Tongue (tissue), 2 donors: Measurements from ENCODE around the gene AAMP. TPM values are rescaled to one million over a fixed set of nuclear protein-coding genes. Genes with fewer than 3 reads are reported as not detected.

Experiments used
- DNase-seq: peaks from one replicate; pipeline ENCODE4 v3.0.0-alpha.2; 2015
- total RNA-seq: library from RNA; depleted of rRNA; stranded (reverse); fragments of >200 nt; gene quantifications from one replicate; pipeline ENCODE4 v1.2.3, GENCODE V29; 2014

The AAMP gene
- total RNA-seq, 1 donor from 2014 or later = 203 TPM

DNA sequence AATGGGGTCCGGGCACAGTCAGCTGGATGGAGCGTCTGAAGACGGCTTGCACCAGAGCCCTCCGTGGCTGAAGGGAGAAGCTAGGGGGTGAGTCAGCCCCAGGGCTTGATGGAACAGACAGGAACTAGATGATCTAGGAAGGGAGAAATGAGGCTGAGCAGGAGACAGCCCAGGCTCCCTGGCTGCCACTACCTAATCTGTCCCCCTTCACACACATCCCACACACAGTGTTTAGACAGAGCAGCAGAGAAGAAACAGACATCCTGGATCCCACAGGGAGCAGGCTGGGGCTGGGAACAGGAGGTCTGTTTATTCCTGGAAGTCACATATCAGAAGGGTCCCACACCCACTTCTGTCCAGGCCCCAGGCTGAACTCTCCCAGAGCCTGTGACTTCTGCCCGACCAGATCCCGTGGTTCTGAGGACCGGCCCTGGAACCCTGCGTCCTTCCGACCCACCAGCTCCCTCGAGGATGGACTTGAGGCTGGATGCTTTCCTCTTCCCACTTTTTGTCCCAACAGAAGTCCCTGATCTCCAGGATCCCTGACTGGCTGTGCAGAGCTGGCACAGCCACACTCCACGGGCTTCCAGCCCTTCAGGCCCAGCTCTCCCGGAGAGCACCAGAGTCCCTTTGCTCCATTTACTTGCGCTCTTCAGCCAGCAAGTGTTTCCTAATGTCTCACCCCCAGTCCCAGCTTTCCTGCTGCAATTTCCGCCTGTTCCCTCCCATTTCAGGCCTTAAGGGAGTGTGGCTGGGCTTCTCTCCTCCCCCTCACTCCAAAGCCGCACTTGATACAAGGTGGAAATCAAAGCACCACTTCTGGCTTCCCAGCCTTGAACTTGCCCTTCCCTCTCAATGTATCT lies 10.6 kb downstream of the AAMP start:
- DNase-seq = peak; percentile 81

DNA sequence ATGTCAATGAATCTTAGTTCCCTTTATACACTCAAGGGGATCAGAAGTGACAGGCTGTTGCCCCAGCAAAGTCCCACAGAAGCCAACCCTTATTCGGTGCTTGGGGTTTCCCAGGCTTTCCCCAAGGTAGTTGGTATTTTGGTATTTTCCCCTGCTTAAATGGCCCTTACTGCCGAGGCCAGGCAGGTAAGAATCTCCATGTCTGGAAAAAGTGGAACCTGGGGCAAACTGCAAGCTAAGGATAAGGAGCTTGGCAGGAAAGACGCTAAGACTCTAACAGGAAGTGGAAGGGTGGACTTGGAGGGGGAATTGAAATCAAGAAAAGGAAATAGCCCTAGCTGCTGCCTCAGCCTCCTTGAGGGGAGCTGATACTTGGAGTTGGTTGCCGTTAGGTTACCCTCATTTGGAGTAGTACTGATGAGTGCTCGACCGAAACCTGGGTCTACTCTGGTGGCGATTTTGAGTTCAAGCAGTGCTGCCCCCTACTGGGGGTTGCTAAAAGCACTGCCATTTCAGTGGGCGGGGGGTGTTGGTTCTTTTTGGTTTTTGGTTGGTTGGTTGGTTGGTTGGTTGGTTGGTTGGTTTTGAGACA lies 12.5 kb downstream of the AAMP start:
- DNase-seq = no peak

DNA sequence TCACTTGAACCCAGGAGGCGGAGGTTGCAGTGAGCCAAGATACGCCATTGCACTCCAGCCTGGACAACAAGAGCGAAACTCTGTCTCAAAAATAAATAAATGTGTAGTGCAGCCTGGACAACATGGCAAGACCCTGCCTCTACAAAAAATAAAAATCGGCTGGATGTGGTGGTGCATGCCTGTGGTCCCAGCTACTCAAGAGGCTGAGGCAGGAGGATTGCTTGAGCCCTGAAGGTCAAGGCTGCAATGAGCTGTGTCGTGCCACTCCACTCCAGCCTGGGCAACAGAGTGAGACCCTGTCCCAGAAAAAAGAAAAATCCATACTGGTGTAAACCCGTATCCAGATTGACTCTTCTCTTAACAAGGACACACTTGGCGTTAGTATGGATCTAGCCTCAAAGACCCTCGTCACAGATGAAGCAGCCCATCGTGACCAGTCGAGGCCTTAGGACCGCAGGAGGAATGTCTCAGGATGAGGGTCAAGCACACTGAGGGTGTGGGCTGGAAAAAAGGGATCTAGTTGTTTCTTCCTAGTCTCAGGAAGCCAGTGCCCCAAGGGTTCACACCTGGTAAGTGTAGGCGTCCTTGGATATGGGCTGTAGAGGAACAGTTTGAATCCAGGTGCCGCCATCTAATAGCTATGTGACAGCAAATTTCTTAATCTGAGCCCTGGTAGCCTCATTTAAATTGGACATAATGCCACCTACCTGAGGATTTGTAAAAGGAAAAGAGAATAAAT lies 13.2 kb downstream of the AAMP start:
- DNase-seq = no peak

- no peak for DNase-seq
These were observed 14.5 kb downstream of the AAMP start for GRCh38 chr2:218255446-218255845.

DNA sequence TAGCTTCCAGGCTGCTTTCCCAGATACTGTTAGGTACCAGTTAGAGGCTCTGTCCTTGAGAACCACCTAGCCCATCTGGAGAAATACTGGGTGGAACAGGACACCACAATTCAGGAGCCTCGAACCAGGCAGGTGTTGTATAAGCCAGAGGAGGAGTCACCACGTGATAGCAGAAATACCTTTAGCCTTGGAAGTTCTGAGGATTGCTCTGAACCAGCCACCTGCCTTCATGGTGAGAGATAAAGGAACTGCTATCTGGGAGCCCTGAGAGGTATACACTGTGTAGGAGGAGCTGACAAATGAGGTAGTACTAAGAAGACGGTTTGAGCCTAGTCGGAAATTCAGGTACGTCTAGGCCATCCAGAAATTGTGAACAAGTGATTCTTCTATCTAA lies 16.7 kb downstream of the AAMP start:
- no peak for DNase-seq

DNA sequence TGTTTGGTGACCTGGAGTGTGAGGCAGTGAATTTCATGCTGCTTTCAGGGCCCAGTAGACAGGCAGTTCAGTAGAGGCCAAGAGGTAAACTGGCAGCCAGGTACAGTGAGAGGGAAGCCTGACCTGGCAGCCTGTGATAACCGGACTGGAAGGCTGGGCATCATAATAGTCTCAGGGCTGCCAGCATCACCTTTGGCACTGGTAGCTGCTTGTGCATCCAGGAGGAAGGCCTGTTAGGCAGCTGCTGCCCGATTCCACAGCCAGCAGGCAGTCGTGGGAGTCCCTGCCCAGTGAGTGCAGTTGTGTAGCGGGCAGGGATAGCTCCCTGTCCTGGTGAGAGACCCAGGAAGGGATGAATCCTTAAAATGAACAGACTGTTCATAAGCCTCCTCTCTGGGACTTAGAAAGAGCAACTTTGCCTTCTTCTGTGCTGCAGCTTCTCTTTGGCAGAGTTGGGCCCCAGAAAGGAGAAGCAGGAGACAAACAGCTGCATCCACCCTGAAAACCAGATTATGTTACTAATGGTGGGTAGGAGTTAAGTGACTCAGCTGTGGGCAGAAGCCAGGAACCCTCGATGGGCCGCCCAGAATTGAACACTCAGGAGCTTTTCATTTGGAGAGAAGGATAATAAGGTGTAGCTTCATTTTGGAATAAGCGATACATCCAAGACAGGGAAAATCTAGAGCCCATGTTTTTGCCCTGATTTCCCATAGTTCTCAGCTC lies 17.3 kb downstream of the AAMP start:
- DNase-seq = peak; percentile 80

DNA sequence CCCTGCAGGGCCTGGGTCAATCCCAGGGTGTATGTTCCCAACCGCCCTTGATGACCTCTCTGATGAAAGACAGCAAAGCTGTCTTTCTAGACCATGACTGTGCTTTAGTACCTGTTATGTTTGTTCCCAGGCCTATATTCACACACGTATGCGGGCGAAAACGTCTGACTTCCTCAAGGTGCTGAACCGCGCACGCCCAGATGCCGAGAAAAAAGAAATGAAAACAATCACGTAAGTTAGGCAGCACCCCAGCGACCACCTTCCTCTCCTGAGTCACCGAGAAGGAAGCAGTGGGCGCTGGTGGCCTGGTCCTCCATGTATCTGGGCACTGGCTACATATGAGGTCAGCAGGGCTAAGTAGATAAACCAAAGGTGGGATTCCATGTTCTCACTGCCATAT lies 20.2 kb downstream of the AAMP start:
- no peak for DNase-seq

- DNase-seq = peak; percentile 36
These were observed 24.7 kb downstream of the AAMP start for GRCh38 chr2:218245214-218245613.

- no peak for DNase-seq
These were observed 25.3 kb downstream of the AAMP start for GRCh38 chr2:218244665-218245064.

DNA sequence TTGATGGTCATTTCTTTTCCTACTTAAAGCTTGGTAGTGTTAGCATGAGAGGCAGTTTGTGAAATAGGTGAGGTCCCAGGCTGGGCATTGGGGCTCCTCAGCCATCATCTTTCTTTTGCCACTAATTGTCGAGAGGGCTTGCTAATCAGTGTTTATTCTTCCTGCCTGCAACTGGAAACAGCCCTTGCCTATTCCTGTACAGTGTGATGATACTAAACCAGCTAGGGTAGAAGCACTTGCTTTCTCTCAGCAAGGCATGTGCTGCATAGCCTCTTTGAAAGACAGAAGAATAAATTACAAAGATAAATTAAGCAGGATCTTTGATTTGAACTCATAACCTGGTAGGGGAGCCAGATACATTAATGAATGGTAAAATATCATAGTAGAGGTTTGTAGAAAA lies 25.7 kb downstream of the AAMP start:
- DNase-seq = no peak

DNA sequence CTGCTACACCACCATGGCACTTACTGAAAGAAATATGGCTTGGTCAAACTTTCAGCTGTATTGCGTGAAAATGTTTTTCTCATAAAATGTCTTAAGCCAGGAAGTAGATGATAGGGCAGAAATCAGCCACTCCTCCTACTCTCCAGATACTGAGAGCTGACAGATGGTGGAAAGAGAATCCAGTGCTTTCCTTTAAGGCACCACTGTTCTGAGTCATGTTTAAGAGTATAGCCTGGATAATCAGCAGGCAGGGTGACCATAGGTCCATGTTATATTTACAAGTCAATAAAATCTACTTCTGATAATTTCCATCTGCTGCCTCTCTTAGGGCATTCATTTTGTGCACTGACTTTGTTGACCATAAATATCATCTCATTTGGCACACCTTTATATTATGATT lies 31.1 kb downstream of the AAMP start:
- DNase-seq = no peak

DNA sequence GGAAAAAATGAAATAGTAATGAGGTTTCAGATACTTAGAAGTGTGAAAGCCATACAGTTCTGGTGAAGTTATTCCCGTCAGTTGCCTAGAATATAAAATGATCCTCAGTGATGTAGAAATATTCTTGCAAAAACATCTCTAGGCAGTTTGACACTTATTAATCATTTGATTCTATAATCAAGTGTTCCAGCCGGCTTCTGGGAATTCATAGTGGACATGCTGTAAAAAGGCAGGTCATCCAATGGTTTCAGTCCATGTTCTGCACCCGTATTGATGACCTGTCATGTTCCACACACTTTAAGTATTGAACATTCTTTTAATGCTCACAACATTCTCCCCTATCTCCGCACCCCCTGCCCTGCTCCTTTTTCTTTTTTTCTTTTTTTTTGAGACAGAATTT lies 33.1 kb downstream of the AAMP start:
- DNase-seq = no peak

GRCh38 chr2:218235017-218235416 lies 34.9 kb downstream of the AAMP start:
- DNase-seq = no peak

DNA sequence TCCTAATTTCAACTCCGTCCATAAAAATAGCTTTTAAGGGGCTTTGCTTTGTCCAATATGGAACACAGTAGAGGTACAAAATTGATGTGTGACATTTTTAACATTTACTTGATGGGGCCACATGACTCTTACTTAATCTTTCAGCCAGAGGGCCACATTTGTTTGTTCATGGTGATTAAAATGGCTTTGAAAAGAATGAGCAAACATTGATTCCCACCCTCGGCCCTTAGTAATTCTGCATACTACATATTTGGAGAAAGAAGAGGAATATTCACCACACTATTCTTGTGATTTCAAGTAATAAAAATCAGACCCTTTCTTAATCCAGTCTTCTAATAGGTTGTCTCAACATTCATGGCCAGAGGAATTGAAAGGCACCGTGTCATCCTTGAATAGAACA lies 35.4 kb downstream of the AAMP start:
- no peak for DNase-seq

- no peak for DNase-seq
These were observed 36.4 kb downstream of the AAMP start for GRCh38 chr2:218233543-218233942.

DNA sequence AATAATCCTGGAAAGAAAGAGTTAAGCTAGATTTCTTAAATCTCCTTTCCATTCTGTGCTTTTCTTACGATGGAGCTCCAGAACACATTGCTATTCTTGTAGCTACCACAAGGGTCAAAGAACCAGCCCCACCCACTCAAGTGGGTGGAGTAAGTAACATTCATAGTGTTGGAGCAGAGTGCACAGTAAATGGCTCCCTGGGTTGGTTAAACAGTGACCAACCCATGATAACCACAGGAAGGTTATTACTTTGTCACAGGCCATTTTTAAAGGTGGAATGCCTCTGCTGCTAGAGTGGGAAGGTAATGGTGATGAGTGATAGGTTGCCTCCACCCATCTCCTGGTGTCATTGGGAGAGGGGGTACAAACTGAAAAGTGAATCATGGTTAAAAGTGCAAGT lies 39.1 kb downstream of the AAMP start:
- no peak for DNase-seq

DNA sequence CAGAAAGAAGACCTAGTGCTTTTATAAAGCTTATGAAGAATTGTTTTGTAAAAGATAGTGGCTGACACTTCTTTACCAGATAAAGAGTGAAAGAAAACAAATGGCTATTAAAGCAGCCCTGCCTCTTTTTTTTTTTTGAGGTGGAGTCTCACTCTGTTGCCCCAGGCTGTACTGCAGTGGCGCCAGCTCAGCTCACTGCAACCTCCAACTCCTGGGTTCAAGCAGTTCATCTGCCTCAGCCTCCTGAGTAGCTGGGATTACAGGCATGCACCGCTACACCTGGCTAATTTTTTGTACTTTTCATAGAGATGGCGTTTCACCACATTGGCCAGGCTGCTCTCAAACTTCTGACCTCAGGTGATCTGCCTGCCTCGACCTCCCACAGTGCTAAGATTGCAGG lies 40.1 kb downstream of the AAMP start:
- no peak for DNase-seq

DNA sequence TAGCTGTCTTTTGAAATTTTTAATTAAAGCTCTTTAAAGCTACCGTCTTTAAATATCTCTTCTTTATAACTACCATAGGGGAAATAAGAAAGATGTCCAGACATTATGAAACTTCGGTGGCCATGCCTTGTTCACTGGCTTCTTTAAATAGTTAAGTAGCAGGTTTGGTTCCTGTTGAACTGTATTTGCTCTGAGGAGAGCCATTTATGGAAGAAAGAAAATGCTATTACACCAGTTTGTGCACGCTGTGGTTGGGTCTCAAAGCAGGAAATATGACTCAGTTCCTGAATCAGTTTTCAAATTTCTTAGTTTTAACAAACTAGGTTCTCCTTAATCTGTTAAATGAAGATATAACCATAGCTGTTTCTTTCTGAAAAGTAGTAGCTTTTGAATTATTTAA lies 40.7 kb downstream of the AAMP start:
- DNase-seq = no peak

- no peak for DNase-seq
These were observed 41.4 kb downstream of the AAMP start for GRCh38 chr2:218228366-218229090.

DNA sequence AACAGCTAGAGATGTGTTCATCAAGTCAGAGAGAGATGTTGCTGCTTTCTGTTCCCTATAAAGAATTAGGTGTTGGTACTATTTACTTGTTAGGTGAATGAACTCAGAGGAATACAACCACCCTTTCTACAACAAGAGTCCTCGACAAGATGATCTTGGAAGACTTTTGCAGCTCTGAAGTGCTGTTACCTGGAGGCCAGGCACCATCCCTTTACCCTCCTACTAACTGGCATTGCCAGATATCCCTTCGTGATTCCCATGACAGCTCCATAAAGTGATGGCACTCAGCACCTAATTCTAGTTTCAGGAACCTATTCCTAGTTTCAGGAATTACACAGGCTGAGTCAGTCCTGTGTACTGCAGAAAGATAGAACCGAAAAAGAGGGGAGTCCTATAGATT lies 43.0 kb downstream of the AAMP start:
- DNase-seq = no peak

- no peak for DNase-seq
These were observed 45.8 kb downstream of the AAMP start for GRCh38 chr2:218224186-218224585.

DNA sequence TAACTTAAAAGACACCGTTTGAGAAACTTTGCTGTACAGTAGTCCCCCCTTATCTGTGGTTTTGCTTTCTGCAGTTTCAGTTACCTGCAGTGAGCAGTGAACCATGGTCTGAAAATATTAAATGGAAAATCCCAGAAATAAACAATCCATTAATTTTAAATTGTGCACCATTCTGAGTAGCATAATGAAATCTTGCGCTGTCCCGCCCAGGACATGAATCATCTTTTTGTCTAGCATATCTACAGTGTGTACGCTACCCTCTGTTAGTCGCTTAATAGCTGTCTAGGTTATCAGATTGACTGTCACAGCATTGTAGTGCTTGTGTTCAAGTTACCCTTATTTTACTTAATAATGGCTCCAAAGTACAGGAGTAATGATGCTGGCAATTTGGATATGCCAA lies 46.9 kb downstream of the AAMP start:
- no peak for DNase-seq
